H1 (cell line): ENCODE measurements around the gene FSD1. TPM values are rescaled to one million over a fixed set of nuclear protein-coding genes. Genes with fewer than 3 reads are reported as not detected.

Experiments
- CTCF ChIA-PET: fragments of 300-600 bp; sonication (Branson Sonifier 250); formaldehyde crosslinking; loops from one replicate; lab custom pipeline; 2021; ENCODE audit not compliant: partially characterized antibody; lab: Charles Lee
- POLR2A ChIA-PET: fragments of 300-600 bp; sonication (Branson Sonifier 250); formaldehyde crosslinking; loops from one replicate; lab custom pipeline; 2021; ENCODE audit warnings: inconsistent platforms; ENCODE audit not compliant: partially characterized antibody; lab: Charles Lee
- DNase-seq, 2 experiments: peaks; one replicate each; pipeline versions ENCODE4 v3.0.0 to v3.0.0-alpha.2; 2010 to 2022; ENCODE audit warnings: low spot score in 2 of 2, low read depth in 1 of 2, mixed read lengths in 1 of 2
- FAIRE-seq: peaks from 2 replicates; lab custom pipeline; 2011; peaks lifted over from hg19 to GRCh38; lab: Jason Lieb, UNC
- H2AFZ ChIP-seq: 2 replicates; pipeline ENCODE4 v1.8.1; 2012; ENCODE audit warnings: low read length, inconsistent platforms
- H2AK5ac ChIP-seq: 2 replicates; pipeline ENCODE4 v1.6.1; 2013; ENCODE audit warnings: low read depth, low read length
- H2BK120ac ChIP-seq: replicated peaks from 2 replicates; pipeline ENCODE3; 2013; ENCODE audit warnings: low read depth, low read length, inconsistent platforms
- H2BK12ac ChIP-seq: 2 replicates; pipeline ENCODE4 v1.6.1; 2013; ENCODE audit warnings: low read depth, low read length
- H2BK15ac ChIP-seq: 2 replicates; pipeline ENCODE4 v1.6.1; 2013; ENCODE audit warnings: low read length
- H2BK20ac ChIP-seq: 2 replicates; pipeline ENCODE4 v1.6.1; 2013; ENCODE audit warnings: low read length
- H2BK5ac ChIP-seq: 2 replicates; pipeline ENCODE4 v1.6.1; 2013; ENCODE audit warnings: low read depth, low read length
- H3K14ac ChIP-seq: 2 replicates; pipeline ENCODE4 v1.6.1; 2013; ENCODE audit warnings: inconsistent platforms; ENCODE audit not compliant: insufficient read length
- H3K18ac ChIP-seq: 2 replicates; pipeline ENCODE4 v1.6.1; 2013; ENCODE audit warnings: low read length; ENCODE audit errors: extremely low read depth
- H3K23ac ChIP-seq: 2 replicates; pipeline ENCODE4 v1.6.1; 2013; ENCODE audit warnings: inconsistent platforms; ENCODE audit not compliant: insufficient read length
- H3K23me2 ChIP-seq: 2 replicates; pipeline ENCODE4 v1.6.1; 2013; ENCODE audit warnings: low read depth, low read length
- H3K27ac ChIP-seq: 2 replicates; pipeline ENCODE4 v1.6.1; 2011; ENCODE audit warnings: low read depth, low read length, inconsistent platforms
- H3K27me3 ChIP-seq, 4 experiments: replicated peaks in 1 of 4; 1 replicate in 1 of 4; 2 replicates in 3 of 4; pipeline versions ENCODE4 v1.6.1 to v1.8.1; 2011 to 2013; ENCODE audit warnings: low read length in 3 of 4, mild to moderate bottlenecking in 3 of 4, inconsistent platforms in 2 of 4, mixed read lengths in 2 of 4, moderate library complexity in 1 of 4; ENCODE audit not compliant: control insufficient read depth in 3 of 4, insufficient read depth in 3 of 4; ENCODE audit errors: extremely low read depth in 1 of 4
- H3K36me3 ChIP-seq, 4 experiments: 2 replicates each; pipeline versions ENCODE4 v1.6.1 to v1.8.1; 2011 to 2013; ENCODE audit warnings: mild to moderate bottlenecking in 4 of 4, low read length in 3 of 4, moderate library complexity in 2 of 4, control low read depth in 1 of 4, inconsistent platforms in 1 of 4; ENCODE audit not compliant: insufficient read depth in 4 of 4, control insufficient read depth in 2 of 4
- H3K4ac ChIP-seq: replicated peaks from 2 replicates; pipeline ENCODE3; 2013; ENCODE audit warnings: low read length, low read depth, mixed read lengths, inconsistent platforms; ENCODE audit not compliant: insufficient read length
- H3K4me1 ChIP-seq, 4 experiments: replicated peaks in 1 of 4; 1 replicate in 1 of 4; 2 replicates in 3 of 4; pipeline versions ENCODE4 v1.6.1 to v1.8.1; 2011 to 2013; ENCODE audit warnings: low read length in 3 of 4, inconsistent platforms in 2 of 4, mixed read lengths in 1 of 4; ENCODE audit not compliant: insufficient read depth in 4 of 4, control insufficient read depth in 3 of 4
- H3K4me2 ChIP-seq, 2 experiments: 2 replicates each; pipeline versions ENCODE4 v1.6.1 to v1.8.1; 2011 to 2013; ENCODE audit warnings: low read depth in 2 of 2, low read length in 2 of 2, control low read depth in 1 of 2, inconsistent platforms in 1 of 2, mild to moderate bottlenecking in 1 of 2; ENCODE audit not compliant: insufficient read depth in 1 of 2
- H3K4me3 ChIP-seq, 4 experiments: fragments of 200-600, 300-600 bp in 1 of 4; sonication (generic), shearing (Covaris generic), sonication (Bioruptor Twin) in 1 of 4; 2 replicates each; pipeline versions ENCODE4 v1.5.1 to v1.8.1; 2011 to 2016; ENCODE audit warnings: low read length in 4 of 4, low read depth in 3 of 4, control low read depth in 2 of 4, inconsistent platforms in 2 of 4, mild to moderate bottlenecking in 2 of 4, mixed read lengths in 1 of 4, moderate library complexity in 1 of 4; ENCODE audit not compliant: insufficient read depth in 2 of 4; ENCODE audit errors: extremely low read depth in 1 of 4
- H3K56ac ChIP-seq: replicated peaks from 2 replicates; pipeline ENCODE3; 2013; ENCODE audit warnings: low read depth, mild to moderate bottlenecking, mixed read lengths, low read length, inconsistent platforms; ENCODE audit not compliant: insufficient read length
- H3K79me1 ChIP-seq: 2 replicates; pipeline ENCODE4 v1.6.1; 2013; ENCODE audit warnings: low read depth, low read length, control low read depth
- H3K79me2 ChIP-seq, 2 experiments: 2 replicates each; pipeline versions ENCODE4 v1.6.1 to v1.8.1; 2012 to 2013; ENCODE audit warnings: low read length in 2 of 2, mild to moderate bottlenecking in 2 of 2, inconsistent platforms in 1 of 2; ENCODE audit not compliant: insufficient read depth in 2 of 2, control insufficient read depth in 1 of 2
- H3K9ac ChIP-seq, 4 experiments: replicated peaks in 1 of 4; 1 replicate in 1 of 4; 2 replicates in 3 of 4; pipeline versions ENCODE4 v1.6.1 to v1.8.1; 2011 to 2013; ENCODE audit warnings: low read depth in 3 of 4, low read length in 3 of 4, control low read depth in 2 of 4, mild to moderate bottlenecking in 2 of 4, moderate library complexity in 2 of 4, inconsistent platforms in 1 of 4; ENCODE audit errors: extremely low read depth in 1 of 4
- H3K9me3 ChIP-seq, 2 experiments: 2 replicates each; pipeline versions ENCODE4 v1.6.1 to v1.8.1; 2012 to 2013; ENCODE audit warnings: mild to moderate bottlenecking in 2 of 2, moderate library complexity in 2 of 2, control low read depth in 1 of 2, inconsistent platforms in 1 of 2, low read depth in 1 of 2, low read length in 1 of 2, mixed read lengths in 1 of 2; ENCODE audit not compliant: insufficient read depth in 2 of 2
- H4K20me1 ChIP-seq, 2 experiments: replicated peaks in 1 of 2; 2 replicates each; pipeline versions ENCODE3 to v1.8.1; 2011 to 2013; ENCODE audit warnings: inconsistent platforms in 2 of 2, low read length in 2 of 2, mild to moderate bottlenecking in 1 of 2; ENCODE audit not compliant: insufficient read depth in 2 of 2, control insufficient read depth in 1 of 2
- H4K5ac ChIP-seq: 2 replicates; pipeline ENCODE4 v1.6.1; 2013; ENCODE audit warnings: low read length, low read depth, mixed read lengths, inconsistent platforms; ENCODE audit not compliant: insufficient read length
- H4K8ac ChIP-seq: 2 replicates; pipeline ENCODE4 v1.8.0; 2013; ENCODE audit warnings: mild to moderate bottlenecking, moderate library complexity, low read length, inconsistent platforms; ENCODE audit not compliant: insufficient read depth; ENCODE audit errors: extremely low read depth
- H4K91ac ChIP-seq: replicated peaks from 2 replicates; pipeline ENCODE3; 2013; ENCODE audit warnings: low read length, mixed read lengths, inconsistent platforms; ENCODE audit not compliant: insufficient read length
- CTBP2 ChIP-seq: IDR thresholded peaks from 2 replicates; pipeline ENCODE4 v1.7.0; 2011; ENCODE audit warnings: borderline replicate concordance, mild to moderate bottlenecking, moderate library complexity, mixed read lengths, low read length; ENCODE audit not compliant: insufficient read depth, insufficient read length
- EGR1 ChIP-seq: IDR thresholded peaks from 2 replicates; pipeline ENCODE4 v1.6.1; 2011; ENCODE audit warnings: low read depth, low read length, borderline replicate concordance
- HDAC2 ChIP-seq, 2 experiments: fragments of 300-600 bp in 1 of 2; sonication (generic) in 1 of 2; IDR thresholded peaks; 2 replicates each; pipeline ENCODE4 v1.6.1; 2011 to 2012; ENCODE audit warnings: low read depth in 2 of 2, low read length in 2 of 2, mild to moderate bottlenecking in 2 of 2, moderate library complexity in 2 of 2, borderline replicate concordance in 1 of 2, inconsistent platforms in 1 of 2
- KDM5A ChIP-seq: fragments of 200-600 bp; IDR thresholded peaks from 2 replicates; pipeline ENCODE4 v1.7.1; 2012; ENCODE audit warnings: mild to moderate bottlenecking, low read length, inconsistent platforms, mixed read lengths
- POU5F1 ChIP-seq: IDR thresholded peaks from 2 replicates; pipeline ENCODE4 v1.6.1; 2011; ENCODE audit warnings: low read depth, mild to moderate bottlenecking, low read length, moderate library complexity
- SP1 ChIP-seq: IDR thresholded peaks from 2 replicates; pipeline ENCODE4 v1.6.1; 2011; ENCODE audit warnings: low read depth, low read length
- SRF ChIP-seq: IDR thresholded peaks from 2 replicates; pipeline ENCODE4 v1.6.1; 2011; ENCODE audit warnings: mild to moderate bottlenecking, low read depth, low read length, moderate library complexity
- TEAD4 ChIP-seq: IDR thresholded peaks from 2 replicates; pipeline ENCODE4 v1.6.1; 2012; ENCODE audit warnings: low read depth, low read length, inconsistent platforms, mixed read lengths
- YY1 ChIP-seq: IDR thresholded peaks from 2 replicates; pipeline ENCODE4 v1.6.1; 2011; ENCODE audit warnings: low read depth, mild to moderate bottlenecking, low read length
- WGBS, 2 experiments: shearing (Covaris generic) in 1 of 2; methylation state at CpG; one replicate each; pipeline versions ENCODE4 v1.1.6 to v1.1.7; 2013 to 2015; ENCODE audit warnings: low lambda C conversion rate in 2 of 2, mixed read lengths in 2 of 2, inconsistent platforms in 1 of 2, low coverage in 1 of 2, missing lambda C conversion rate in 1 of 2; ENCODE audit not compliant: insufficient replicate concordance in 2 of 2, insufficient coverage in 1 of 2, insufficient read length in 1 of 2; ENCODE audit errors: extremely low coverage in 1 of 2, missing lambda C conversion rate in 1 of 2; 5-methylcytosine and 5-hydroxymethylcytosine counted together
- polyA plus RNA-seq, 7 experiments: library from polyadenylated mRNA; depleted of rRNA in 3 of 7; stranded (reverse) in 5 of 7; unstranded in 2 of 7; fragments of >200 nt in 5 of 7; fragments of 200-250 nt in 2 of 7; gene quantifications; 1 replicate in 5 of 7; 2 replicates in 1 of 7; 4 replicates in 1 of 7; pipeline versions ENCODE4 v1.2.1 to v1.2.3, GENCODE V29; 2011 to 2013; ENCODE audit warnings: missing spikeins in 2 of 7, mixed read lengths in 2 of 7
- total RNA-seq: library from RNA; stranded (reverse); fragmentation: NEBNext Ultra II Directional; extraction: Animal tissue kit (Norgen Biotek cat#: 25700); gene quantifications from 2 replicates; pipeline ENCODE4 v1.2.1, GENCODE V29; 2021
- TF ChIP-seq, protein P1 (sequence below): IDR thresholded peaks from 2 replicates; pipeline ENCODE4 v1.6.1; 2011; ENCODE audit warnings: low read depth, mild to moderate bottlenecking, low read length; ENCODE audit not compliant: insufficient read depth

FSD1 gene
- total and polyA plus RNA-seq, 2 of the 8 experiments (the other 6 are each of a cell fraction or from before 2014, with no cell fraction given), result 58.8 to 181 TPM

GRCh38 chr19:4338441-4339355, 34.3 kb downstream of the FSD1 start, which contains the start of gene STAP2:
Gene STAP2, minus strand, starts transcription at chr19:4338827. Its CDS starts 74 bp downstream, at chr19:4338753.
- H3K23ac ChIP-seq, result no peak within 1 kb of the TSS
- no peaks in the 10 kb centered on the region for H3K9me3 ChIP-seq
- peak in 1 of 2 experiments; percentile 66 for DNase-seq
- no peak within 1 kb of the TSS for H2AK5ac ChIP-seq
- H3K14ac ChIP-seq, result no peak within 1 kb of the TSS
- no peak within 1 kb of the TSS; the same call in 1 of the 2 replicates for H2BK5ac ChIP-seq
- H2BK120ac ChIP-seq, result no peak within 1 kb of the TSS
- H3K4me2 ChIP-seq, result peak within 1 kb of the TSS; percentile 73 to 74
- H3K9ac ChIP-seq, result peak within 1 kb of the TSS in 3 of 4 experiments; percentile 17 to 68 (median 25); a peak in 5 of 7 replicates
- H2BK15ac ChIP-seq, result peak within 1 kb of the TSS; percentile 90; the same call in 1 of the 2 replicates
- FAIRE-seq, result no peak
- H3K36me3 ChIP-seq, result peaks cover 0 to 3% (median 0%) of the 10 kb centered on the region in 4 experiments; a peak in 2 of 8 replicates
- WGBS, 2 experiments, result 60% methylated on average over 21 of the region's 27 CpGs; no CpG with 5 or more reads in 1 of the 2 experiments
- no peak within 1 kb of the TSS for H4K91ac ChIP-seq
- H3K4me3 ChIP-seq, result peak within 1 kb of the TSS; percentile 20 to 52 (median 30); a peak in 6 of 8 replicates
- H3K4ac ChIP-seq, result no peak within 1 kb of the TSS
- no peak within 1 kb of the TSS; the same call in 1 of the 2 replicates for H4K8ac ChIP-seq
- peaks cover 0 to 10% of the 10 kb centered on the region in 2 experiments for H4K20me1 ChIP-seq
- no peaks in the 10 kb centered on the region for H3K27me3 ChIP-seq
- H2BK20ac ChIP-seq, result 0 out of 2 replicates have a peak within 1 kb of the TSS, but pooled peaks have one; percentile 7
- POLR2A ChIA-PET, result interaction anchor here (0.6 to 2.2 kb wide), 11 partner anchors 9 to 307 kb away, joined by 3 to 9 read pairs (median 3); partner anchors contain the start of gene SH3GL1
- H3K79me2 ChIP-seq, result no peaks in the 10 kb centered on the region
- H3K23me2 ChIP-seq, result peaks cover 30% of the 10 kb centered on the region
- H3K27ac ChIP-seq, result no peak within 1 kb of the TSS
- H3K18ac ChIP-seq, result peak within 1 kb of the TSS; percentile 62
- no peak within 1 kb of the TSS for H4K5ac ChIP-seq
- CTCF ChIA-PET, result interaction anchor here (0.6 to 20.4 kb wide), 8 partner anchors 14 to 462 kb away, joined by 3 to 311 read pairs (median 3); partner anchors contain the start of gene SHD
- H3K56ac ChIP-seq, result no peak within 1 kb of the TSS
- peak within 1 kb of the TSS; percentile 77; the same call in 1 of the 2 replicates for H2BK12ac ChIP-seq
- H3K4me1 ChIP-seq, result peaks cover 0 to 12% (median 5%) of the 10 kb centered on the region in 4 experiments; a peak in 4 of 7 replicates
- H3K79me1 ChIP-seq, result no peaks in the 10 kb centered on the region
- H2AFZ ChIP-seq, result no peak within 1 kb of the TSS
- no peak for TF ChIP-seq HDAC2 (IDR thresholded peaks at IDR 0.05; ENCODE audit: borderline replicate concordance in 1 of 2, low read depth in 2 of 2, low read length in 2 of 2)
- no peak for TF ChIP-seq KDM5A
- peak; percentile 52 for TF ChIP-seq SP1
- no peak for TF ChIP-seq TEAD4
- TF ChIP-seq CTBP2, result no peak
- TF ChIP-seq POU5F1, result no peak
- no peak for TF ChIP-seq EGR1
- TF ChIP-seq YY1, result no peak
- TF ChIP-seq, protein P1, sequence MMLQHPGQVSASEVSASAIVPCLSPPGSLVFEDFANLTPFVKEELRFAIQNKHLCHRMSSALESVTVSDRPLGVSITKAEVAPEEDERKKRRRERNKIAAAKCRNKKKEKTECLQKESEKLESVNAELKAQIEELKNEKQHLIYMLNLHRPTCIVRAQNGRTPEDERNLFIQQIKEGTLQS, result no peak
- no peak for TF ChIP-seq SRF
